IMR-90 (cell line): ENCODE measurements around the gene SPATS2L.

ENCODE experiments used
- BHLHE40 ChIP-seq: fragments of 150-350 bp; IDR thresholded peaks from 2 replicates; pipeline ENCODE4 v1.6.1; 2016; ENCODE audit warnings: mild to moderate bottlenecking, low read depth, low read length
- CEBPB ChIP-seq: IDR thresholded peaks from 2 replicates; pipeline ENCODE4 v1.6.1; 2012; ENCODE audit warnings: low read depth, low read length, improper control_type of control experiment
- CTCF ChIP-seq: conservative IDR thresholded peaks from 2 replicates; pipeline ENCODE4 v1.5.1; 2012; ENCODE audit warnings: mild to moderate bottlenecking, low read depth, low read length, improper control_type of control experiment
- ELK1 ChIP-seq: fragments of 150-350 bp; IDR thresholded peaks from 2 replicates; pipeline ENCODE4 v1.6.1; 2016; ENCODE audit warnings: low read depth, mild to moderate bottlenecking, low read length, moderate library complexity, borderline replicate concordance
- FOS ChIP-seq: fragments of 150-350 bp; IDR thresholded peaks from 2 replicates; pipeline ENCODE4 v1.6.1; 2016; ENCODE audit warnings: low read depth, low read length
- MAFK ChIP-seq: IDR thresholded peaks from 2 replicates; pipeline ENCODE4 v1.6.1; 2012; ENCODE audit warnings: low read depth, low read length, improper control_type of control experiment
- MAZ ChIP-seq: IDR thresholded peaks from 2 replicates; pipeline ENCODE4 v1.6.1; 2012; ENCODE audit warnings: low read depth, mild to moderate bottlenecking, low read length, improper control_type of control experiment, moderate library complexity, borderline replicate concordance
- MXI1 ChIP-seq: IDR thresholded peaks from 2 replicates; pipeline ENCODE4 v1.6.1; 2012; ENCODE audit warnings: low read depth, mild to moderate bottlenecking, low read length, moderate library complexity, borderline replicate concordance
- NFE2L2 ChIP-seq: fragments of 150-350 bp; IDR thresholded peaks from 2 replicates; pipeline ENCODE4 v1.6.1; 2016; ENCODE audit warnings: low read depth, mild to moderate bottlenecking, low read length
- POLR2A ChIP-seq: IDR thresholded peaks from 2 replicates; pipeline ENCODE4 v1.6.1; 2012; ENCODE audit warnings: mild to moderate bottlenecking, low read depth, low read length
- RAD21 ChIP-seq: IDR thresholded peaks from 2 replicates; pipeline ENCODE4 v1.6.1; 2012; ENCODE audit warnings: low read length, improper control_type of control experiment
- RCOR1 ChIP-seq: IDR thresholded peaks from 2 replicates; pipeline ENCODE4 v1.6.1; 2012; ENCODE audit warnings: mild to moderate bottlenecking, low read length, improper control_type of control experiment; ENCODE audit not compliant: insufficient replicate concordance
- RFX5 ChIP-seq: IDR thresholded peaks from 2 replicates; pipeline ENCODE4 v1.8.0; 2012; ENCODE audit warnings: low read depth, mild to moderate bottlenecking, low read length, moderate library complexity
- TF ChIP-seq, protein P1 (sequence below): fragments of 150-350 bp; IDR thresholded peaks from 2 replicates; pipeline ENCODE4 v1.6.1; 2017; ENCODE audit warnings: mild to moderate bottlenecking, antibody characterized with exemption, low read length, low read depth

DNA sequence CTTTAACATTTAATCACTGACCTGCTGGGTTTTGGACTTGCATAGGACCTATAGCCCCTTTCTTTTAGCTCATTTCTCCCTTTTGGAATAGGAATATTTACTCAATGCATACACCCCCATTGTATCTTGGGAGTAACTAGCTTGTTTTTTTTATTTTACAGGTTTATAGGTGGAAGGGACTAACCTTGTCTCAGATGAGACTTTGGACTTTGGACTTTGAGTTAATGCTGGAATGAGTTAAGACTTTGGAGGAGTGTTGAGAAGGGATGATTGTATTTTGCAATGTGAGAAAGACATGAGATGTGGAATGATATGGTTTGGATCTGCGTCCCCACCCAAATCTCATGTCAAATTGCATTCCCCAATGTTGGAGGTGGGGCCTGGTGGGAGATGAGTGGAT, 43.2 kb upstream of the SPATS2L start:
- TF ChIP-seq CTCF = no peak
- no peak for TF ChIP-seq RAD21
- TF ChIP-seq POLR2A = no peak
- TF ChIP-seq BHLHE40 = no peak
- no peak for TF ChIP-seq MAZ
- no peak for TF ChIP-seq ELK1
- TF ChIP-seq, protein P1, sequence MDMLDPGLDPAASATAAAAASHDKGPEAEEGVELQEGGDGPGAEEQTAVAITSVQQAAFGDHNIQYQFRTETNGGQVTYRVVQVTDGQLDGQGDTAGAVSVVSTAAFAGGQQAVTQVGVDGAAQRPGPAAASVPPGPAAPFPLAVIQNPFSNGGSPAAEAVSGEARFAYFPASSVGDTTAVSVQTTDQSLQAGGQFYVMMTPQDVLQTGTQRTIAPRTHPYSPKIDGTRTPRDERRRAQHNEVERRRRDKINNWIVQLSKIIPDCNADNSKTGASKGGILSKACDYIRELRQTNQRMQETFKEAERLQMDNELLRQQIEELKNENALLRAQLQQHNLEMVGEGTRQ = no peak
- TF ChIP-seq FOS = no peak
- TF ChIP-seq RCOR1 = no peak
- TF ChIP-seq RFX5 = no peak
- no peak for TF ChIP-seq CEBPB
- no peak for TF ChIP-seq NFE2L2
- TF ChIP-seq MXI1 = no peak
- no peak for TF ChIP-seq MAFK
